Activated T-helper 1 cell treated with anti-CD3 and anti-CD28 coated beads, Interleukin-2, amount 50 U/mL, for 16 hours (primary cell): Measurements from ENCODE around the gene MARCHF3.
"Not testable (repeated sequence)": the region's sequence is repeated elsewhere in the genome, so short reads cannot be mapped to it uniquely, and the experiment has no call there.

Experiments
- DNase-seq, 2 donors: peaks; one replicate each; pipeline ENCODE4 v3.0.0-alpha.2; 2020; ENCODE audit warnings: low read depth in 1 of 2, low spot score in 1 of 2

MARCHF3 gene

GRCh38 chr5:126920291-126920690 lies 110.1 kb downstream of the MARCHF3 start:
- no peak for DNase-seq

GRCh38 chr5:126919566-126919965 lies 110.8 kb downstream of the MARCHF3 start:
- DNase-seq = no peak

- DNase-seq = no peak
Observed at GRCh38 chr5:126918615-126918957, 111.8 kb downstream of the MARCHF3 start.

GRCh38 chr5:126917918-126918614 lies 112.3 kb downstream of the MARCHF3 start:
- no peak for DNase-seq

- DNase-seq = no peak
Observed at GRCh38 chr5:126915496-126915895, 114.9 kb downstream of the MARCHF3 start.

GRCh38 chr5:126914801-126915436 lies 115.4 kb downstream of the MARCHF3 start:
- no peak for DNase-seq

GRCh38 chr5:126912616-126913200 lies 117.7 kb downstream of the MARCHF3 start:
- DNase-seq = no peak

- DNase-seq = no peak
Observed at GRCh38 chr5:126911986-126912385, 118.4 kb downstream of the MARCHF3 start.

GRCh38 chr5:126909856-126910255 lies 120.5 kb downstream of the MARCHF3 start:
- DNase-seq = no peak

- not testable (repeated sequence) for DNase-seq
Observed at GRCh38 chr5:126904407-126904806, 126.0 kb downstream of the MARCHF3 start.

GRCh38 chr5:126900796-126901195 lies 129.6 kb downstream of the MARCHF3 start:
- no peak for DNase-seq

- DNase-seq = no peak
Observed at GRCh38 chr5:126899476-126899875, 130.9 kb downstream of the MARCHF3 start.

- DNase-seq = no peak
Observed at GRCh38 chr5:126897851-126898630, 132.3 kb downstream of the MARCHF3 start.

- DNase-seq = no peak
Observed at GRCh38 chr5:126896170-126896702, 134.1 kb downstream of the MARCHF3 start.

- not testable (repeated sequence) for DNase-seq
Observed at GRCh38 chr5:126895712-126896111, 134.6 kb downstream of the MARCHF3 start.

- not testable (repeated sequence) for DNase-seq
Observed at GRCh38 chr5:126890414-126890813, 139.9 kb downstream of the MARCHF3 start.

GRCh38 chr5:126888175-126888574 lies 142.2 kb downstream of the MARCHF3 start:
- DNase-seq = no peak

GRCh38 chr5:126884269-126884819 lies 146.0 kb downstream of the MARCHF3 start:
- DNase-seq = no peak

- no peak for DNase-seq
Observed at GRCh38 chr5:126883564-126884245, 146.7 kb downstream of the MARCHF3 start.

GRCh38 chr5:126881821-126882600 lies 148.3 kb downstream of the MARCHF3 start:
- DNase-seq = no peak
